Stromal cell of bone marrow (primary cell): Measurements from ENCODE around the gene CSF1R.
"Not testable (repeated sequence)": the region's sequence is repeated elsewhere in the genome, so short reads cannot be mapped to it uniquely, and the experiment has no call there.

Experiments
- DNase-seq: peaks from one replicate; pipeline ENCODE4 v3.0.0-alpha.2; 2012; ENCODE audit warnings: low read depth

CSF1R gene

GRCh38 chr5:150103678-150104549 is 17.6 kb upstream of the CSF1R start:
- no peak for DNase-seq

- DNase-seq: no peak
These were observed 14.7 kb upstream of the CSF1R start for GRCh38 chr5:150101023-150101422.

GRCh38 chr5:150097152-150097551 is 10.8 kb upstream of the CSF1R start:
- no peak for DNase-seq

- DNase-seq: no peak
These were observed 5.9 kb upstream of the CSF1R start for GRCh38 chr5:150092159-150092787.

DNA sequence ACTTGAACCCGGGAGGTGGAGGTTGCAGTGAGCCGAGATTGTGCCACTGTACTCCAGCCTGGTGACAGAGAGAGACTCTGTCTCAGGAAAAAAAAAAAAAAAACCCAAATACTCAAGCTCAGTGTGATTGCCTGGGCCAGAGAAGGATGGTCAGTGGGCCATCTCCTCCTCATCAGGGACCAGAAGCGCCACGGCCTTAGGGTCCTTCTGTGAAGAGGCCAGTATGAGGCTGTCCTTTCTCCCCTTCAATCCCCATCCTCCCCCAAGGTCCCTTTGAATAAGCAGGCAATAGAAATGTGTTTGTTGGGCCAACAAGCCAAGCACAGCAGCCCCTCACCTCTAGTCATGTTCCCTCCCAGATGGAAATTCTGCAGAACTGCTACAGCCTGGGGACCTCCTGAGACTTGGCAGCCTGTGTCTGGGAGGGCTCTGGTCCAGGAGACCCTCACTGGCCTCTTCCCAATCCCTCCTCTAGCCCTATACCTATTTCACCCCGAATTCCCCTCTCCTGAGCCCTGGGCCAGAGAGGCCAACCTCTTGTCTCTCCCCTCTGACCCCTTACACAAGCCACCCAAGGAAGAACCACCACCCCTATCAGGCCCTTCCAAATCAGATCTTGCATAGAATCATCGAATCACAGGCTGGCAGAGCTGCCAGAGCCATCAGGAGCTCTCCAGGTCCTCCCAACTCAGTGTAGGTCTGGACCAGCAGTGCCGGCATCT is 1.0 kb downstream of the CSF1R start:
- DNase-seq: no peak

DNA sequence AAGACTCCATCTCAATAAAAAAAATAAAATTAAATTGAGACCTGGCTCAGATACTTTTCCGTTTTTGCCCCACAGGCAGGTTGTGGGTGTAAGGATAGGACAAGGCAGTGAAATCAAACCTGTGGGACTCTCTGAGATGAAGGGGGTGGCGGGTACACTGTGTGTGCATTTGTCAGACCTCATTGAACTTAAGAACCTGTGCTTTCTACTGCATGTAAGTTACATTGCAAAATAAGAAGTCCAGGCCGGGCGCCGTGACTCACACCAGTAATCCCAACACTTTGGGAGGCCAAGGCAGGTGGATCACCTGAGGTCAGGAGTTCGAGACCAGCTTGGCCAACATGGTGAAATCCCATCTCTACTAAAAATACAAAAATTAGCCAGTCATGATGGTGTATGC is 1.6 kb downstream of the CSF1R start:
- DNase-seq: not testable (repeated sequence)

DNA sequence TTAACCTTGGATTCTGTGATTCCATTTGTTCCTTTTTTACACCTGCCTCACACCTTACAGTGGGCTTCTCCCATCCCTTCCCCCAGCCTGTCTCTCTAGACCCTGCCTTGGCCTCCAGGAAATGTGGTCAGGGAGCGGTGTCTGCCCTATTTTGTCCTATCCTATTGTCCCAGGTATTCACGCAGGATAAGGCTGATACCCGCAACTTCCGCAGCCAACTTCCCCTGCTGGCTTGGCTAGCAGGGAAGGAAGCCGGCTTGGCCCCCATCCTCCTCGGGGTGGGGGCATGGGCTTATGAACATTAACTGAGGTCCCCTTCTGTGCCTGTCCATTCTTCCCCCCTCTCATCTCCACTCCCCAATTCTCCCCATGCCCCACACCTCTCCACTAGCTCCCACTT is 3.5 kb downstream of the CSF1R start:
- DNase-seq: no peak

- DNase-seq: no peak
These were observed 4.0 kb downstream of the CSF1R start for GRCh38 chr5:150082374-150082773.

- no peak for DNase-seq
These were observed 4.6 kb downstream of the CSF1R start for GRCh38 chr5:150081541-150082283.

DNA sequence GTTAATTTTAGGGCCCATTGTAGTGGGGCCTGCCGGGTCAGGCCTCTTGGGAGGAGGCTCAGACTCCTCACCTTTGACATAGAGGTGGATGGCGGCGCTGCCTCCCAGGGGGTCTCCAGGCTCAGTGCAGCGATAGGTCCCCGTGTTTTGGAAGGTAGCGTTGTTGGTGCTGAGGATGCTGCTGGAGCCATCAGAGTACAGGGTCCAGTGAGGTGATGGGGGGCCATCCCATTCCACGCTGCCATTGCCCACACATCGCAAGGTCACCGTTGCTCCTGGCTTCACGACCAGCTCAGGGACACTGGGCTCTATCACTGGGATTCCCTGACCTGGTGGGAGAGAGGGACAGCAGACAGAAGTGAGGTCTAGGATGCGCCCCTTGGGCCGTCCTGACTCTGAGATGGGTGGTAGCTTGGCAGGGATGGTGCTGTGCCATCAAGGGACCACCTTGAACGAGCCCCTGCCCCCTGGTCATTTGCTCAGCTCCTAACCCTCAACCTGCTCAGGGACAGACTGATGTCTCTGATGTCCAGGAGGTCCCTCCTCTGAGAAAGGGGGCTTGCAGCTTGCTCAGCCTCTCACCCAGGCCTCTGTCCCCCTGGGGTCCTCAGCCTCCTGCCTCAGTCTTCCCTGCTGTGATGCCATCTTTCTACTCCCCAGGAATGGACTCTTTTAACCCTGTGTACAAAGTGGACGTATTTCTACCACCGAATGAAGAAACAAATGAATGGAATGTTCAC is 5.5 kb downstream of the CSF1R start:
- no peak for DNase-seq

DNA sequence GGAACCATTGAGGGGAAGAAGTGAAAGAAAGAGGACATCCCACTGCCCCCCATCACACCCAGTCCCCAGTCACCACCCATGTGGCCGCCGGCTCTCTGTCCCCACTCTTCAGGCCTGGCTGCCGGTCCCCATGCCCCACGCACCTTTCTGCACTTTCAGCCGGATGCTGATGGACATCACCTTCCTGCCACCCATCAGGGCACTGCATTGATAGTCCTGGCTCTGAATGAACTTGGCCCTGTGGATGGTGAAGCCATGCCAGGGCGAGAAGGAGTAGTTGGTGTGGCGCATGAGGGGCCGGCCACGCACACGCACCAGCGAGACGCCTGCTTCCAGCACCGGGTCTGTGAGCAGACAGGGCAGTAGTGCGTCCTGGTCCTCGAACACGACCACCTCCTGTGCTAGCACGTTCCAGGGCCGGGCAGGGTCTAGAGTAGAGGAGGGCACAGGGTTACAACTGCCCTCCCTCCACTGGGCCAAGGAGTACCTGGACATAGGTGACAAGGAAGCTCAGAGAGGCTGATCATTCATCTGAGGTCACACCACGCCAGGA is 6.4 kb downstream of the CSF1R start:
- no peak for DNase-seq

DNA sequence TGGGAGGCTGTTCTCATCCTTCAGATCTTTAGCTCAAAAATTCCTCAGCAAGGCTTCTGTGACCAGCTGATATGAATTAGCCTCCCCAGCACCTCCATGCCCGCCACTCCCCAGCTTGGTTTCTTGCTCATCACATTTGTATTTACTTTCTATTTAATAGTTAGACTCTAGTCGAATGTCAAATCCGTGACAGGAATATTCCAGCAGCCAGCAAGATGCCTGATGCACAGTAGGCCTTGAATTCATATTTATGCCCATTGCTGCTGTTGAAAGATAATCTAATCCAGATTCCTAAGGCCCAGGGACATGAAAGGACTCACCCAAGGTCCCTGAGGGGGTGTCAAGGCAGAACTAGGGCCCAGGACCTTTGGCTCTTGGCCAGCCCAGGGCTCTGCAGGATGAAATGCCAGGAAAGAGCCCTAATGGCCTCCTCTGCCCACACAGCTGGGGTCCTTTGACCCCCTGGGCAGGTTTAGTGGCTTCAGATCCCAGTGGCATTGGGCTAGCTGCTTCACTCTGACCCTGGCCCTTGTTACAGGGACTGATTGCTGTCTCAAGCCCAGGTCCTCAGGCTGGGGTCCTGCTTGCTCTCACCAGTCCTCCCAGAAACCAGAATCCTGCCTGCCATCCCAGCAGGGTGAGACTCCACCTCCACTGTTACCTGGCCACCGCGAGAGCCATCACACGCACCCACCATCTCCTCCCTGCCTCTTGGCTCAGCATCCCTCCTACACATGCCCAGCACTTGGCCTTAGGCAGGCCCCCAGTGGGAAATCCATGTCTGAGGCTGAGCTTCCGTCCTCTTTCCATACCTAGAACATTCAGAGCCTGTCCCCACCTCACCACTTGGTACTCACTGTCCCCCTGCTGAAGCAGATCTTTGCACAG is 7.3 kb downstream of the CSF1R start:
- no peak for DNase-seq

- DNase-seq: no peak
These were observed 8.2 kb downstream of the CSF1R start for GRCh38 chr5:150077996-150078801.

GRCh38 chr5:150077060-150077459 is 9.3 kb downstream of the CSF1R start:
- DNase-seq: no peak

DNA sequence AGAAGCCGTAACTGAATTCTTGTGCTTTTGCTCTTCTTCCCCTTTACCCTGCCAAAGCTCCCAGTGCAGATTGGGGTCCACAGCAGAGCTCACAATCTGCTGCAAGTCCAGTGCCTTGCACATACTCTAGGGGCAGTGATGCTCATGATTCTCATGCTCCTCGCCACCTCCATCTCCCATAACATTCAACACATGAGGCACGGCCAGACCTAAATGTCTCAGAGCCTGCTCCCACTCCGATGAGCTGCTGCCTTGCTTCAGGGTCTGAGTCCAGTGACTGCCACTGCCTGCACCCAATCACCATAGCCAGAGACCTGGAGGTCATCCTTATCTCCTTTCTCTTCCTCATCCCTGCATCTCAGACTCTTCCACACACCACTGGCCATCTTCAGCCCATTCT is 10.5 kb downstream of the CSF1R start:
- DNase-seq: no peak

DNA sequence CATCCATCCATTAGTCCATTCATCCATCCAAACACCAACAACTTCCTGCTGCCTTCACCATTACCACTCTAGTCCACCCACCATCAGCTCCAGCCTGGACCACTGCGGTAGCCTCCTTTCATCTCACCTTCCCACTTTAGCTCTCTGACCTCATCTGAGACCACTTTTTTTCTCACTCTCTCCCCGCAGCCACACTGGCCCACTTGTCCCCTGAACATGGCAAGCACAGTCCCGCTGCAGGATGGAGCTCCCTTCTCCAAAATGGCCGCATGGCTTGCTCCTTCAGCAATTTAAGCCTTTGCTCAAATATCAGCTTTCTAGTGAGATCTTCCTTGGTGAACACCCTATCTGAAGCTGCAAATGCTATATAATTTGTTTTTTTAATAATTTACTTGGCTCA is 11.1 kb downstream of the CSF1R start:
- no peak for DNase-seq

DNA sequence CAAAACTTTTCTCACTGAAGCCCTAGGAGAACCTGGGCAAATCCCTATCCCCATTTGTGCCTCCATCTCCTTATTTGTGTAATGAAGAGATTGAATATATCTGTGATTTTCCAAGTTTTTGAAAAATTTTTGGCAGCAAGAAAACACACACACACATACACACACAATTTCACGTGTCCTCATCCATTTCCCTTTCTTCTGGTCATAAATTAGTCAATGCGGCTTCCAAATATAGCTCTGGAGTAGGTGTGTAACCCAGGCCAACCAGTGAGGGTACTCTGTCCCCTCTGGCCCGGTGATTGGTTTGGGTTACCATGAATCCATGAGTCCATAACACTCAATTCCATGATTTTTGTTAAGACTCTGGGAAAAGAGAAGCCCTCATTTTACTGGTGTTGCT is 12.7 kb downstream of the CSF1R start:
- DNase-seq: no peak

DNA sequence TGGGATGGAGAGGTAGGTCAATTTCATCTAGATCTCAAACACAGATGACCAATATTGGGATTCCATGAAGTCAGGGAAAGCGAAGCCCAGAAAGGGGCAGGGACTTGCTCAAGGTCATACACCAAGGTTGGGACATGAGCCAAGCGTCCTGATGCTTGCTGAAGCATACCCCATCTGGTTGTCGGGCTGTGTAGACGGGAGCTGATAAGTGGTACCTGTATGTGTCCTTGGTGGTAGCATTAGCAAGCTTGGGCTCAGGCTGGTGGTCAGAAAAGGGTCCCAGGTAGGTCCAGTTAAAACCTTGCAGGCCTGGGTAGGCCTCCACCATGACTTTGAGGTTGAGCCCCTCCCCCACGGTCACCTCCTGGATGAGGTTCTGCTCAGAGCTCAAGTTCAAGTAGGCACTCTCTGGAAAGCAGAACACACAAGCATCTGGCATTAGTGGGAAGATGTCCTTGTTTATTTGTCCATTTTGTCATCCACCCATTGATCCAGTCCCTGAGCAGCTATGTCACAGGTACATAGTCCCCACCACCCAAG is 13.2 kb downstream of the CSF1R start:
- no peak for DNase-seq

DNA sequence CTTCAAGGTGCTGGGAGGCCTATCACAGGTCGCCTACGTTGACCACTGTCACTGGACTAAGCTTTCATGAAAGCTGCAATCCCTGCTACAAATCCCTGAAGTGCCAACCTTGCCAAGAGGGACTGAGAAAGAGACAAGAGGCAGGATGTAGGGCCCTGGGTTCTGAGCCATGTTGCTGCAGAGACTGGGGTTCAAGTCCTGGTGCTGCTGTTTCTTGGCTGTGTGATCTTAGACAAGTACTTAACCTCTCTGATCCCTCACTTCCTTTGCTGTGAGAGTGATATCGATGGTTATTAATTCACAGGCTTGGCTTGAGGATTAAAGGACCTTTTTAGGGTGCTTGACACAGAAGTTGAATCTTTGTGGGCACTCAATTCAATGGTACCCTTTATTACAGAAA is 15.5 kb downstream of the CSF1R start:
- no peak for DNase-seq
